HepG2 (cell line): ENCODE data around the gene MEF2A. TPM values are rescaled to one million over a fixed set of nuclear protein-coding genes. Genes with fewer than 3 reads are reported as not detected.

Source experiments
- ATAC-seq: fragments of 200-7000 bp; cut with Tn5 transposase; 3 replicates; pipeline ENCODE4 v1.9.1; 2020; ENCODE audit warnings: mild to moderate bottlenecking, moderate library complexity
- BruUV-seq: library from RNA; stranded (reverse); fragments of 400-500 nt; replicated peaks from 2 replicates; lab custom pipeline; 2021; lab: Mats Ljungman, UMichigan
- CTCF ChIA-PET: fragments of 300-600 bp; formaldehyde crosslinking; extraction: SDS; loops from one replicate; lab custom pipeline; 2021; ENCODE audit warnings: low total read pairs, inconsistent platforms, low intra/inter-chr PET ratio; lab: Yijun Ruan, JAX
- POLR2A ChIA-PET: fragments of 350-600 bp; sonication (Branson Sonifier 250); formaldehyde crosslinking; loops from one replicate; lab custom pipeline; 2020; ENCODE audit warnings: antibody characterized with exemption, inconsistent platforms; lab: Yijun Ruan, JAX
- DNase-seq: peaks from one replicate; pipeline ENCODE4 v3.0.0-alpha.2; 2015; ENCODE audit warnings: low spot score
- FAIRE-seq: peaks from 3 replicates; lab custom pipeline; 2011; peaks lifted over from hg19 to GRCh38; lab: Jason Lieb, UNC
- H2AFZ ChIP-seq: one replicate; pipeline ENCODE4 v1.6.1; 2011; ENCODE audit warnings: low read length, inconsistent platforms
- H3K27ac ChIP-seq: fragments of 300-600 bp; 3 replicates; pipeline ENCODE4 v1.8.0; 2011; ENCODE audit warnings: mixed run types, mild to moderate bottlenecking, mixed read lengths, low read length, inconsistent platforms; ENCODE audit not compliant: insufficient read depth; ENCODE audit errors: extremely low read length
- H3K27me3 ChIP-seq, 2 experiments: fragments of 200-600 bp in 1 of 2; 2 replicates in 1 of 2; 3 replicates in 1 of 2; pipeline versions ENCODE4 v1.6.0 to v1.8.0; 2011; ENCODE audit warnings: low read length in 2 of 2, mild to moderate bottlenecking in 2 of 2, moderate library complexity in 2 of 2, inconsistent platforms in 1 of 2; ENCODE audit not compliant: insufficient read depth in 2 of 2, control insufficient read depth in 1 of 2
- H3K36me3 ChIP-seq, 2 experiments: fragments of 200-600 bp in 1 of 2; replicated peaks in 1 of 2; 2 replicates in 1 of 2; 3 replicates in 1 of 2; pipeline versions ENCODE4 v1.5.1 to v1.8.0; 2011; ENCODE audit warnings: low read length in 2 of 2, inconsistent platforms in 1 of 2; ENCODE audit not compliant: insufficient read depth in 2 of 2, control insufficient read depth in 1 of 2
- H3K4me1 ChIP-seq: 2 replicates; pipeline ENCODE4 v1.5.1; 2012; ENCODE audit warnings: low read length, inconsistent platforms; ENCODE audit not compliant: insufficient read depth
- H3K4me2 ChIP-seq: 2 replicates; pipeline ENCODE4 v1.6.0; 2011; ENCODE audit warnings: low read depth, low read length, inconsistent platforms
- H3K4me3 ChIP-seq, 3 experiments: fragments of 200-600 bp in 1 of 3; sonication (generic), shearing (Covaris generic) in 1 of 3; replicated peaks in 1 of 3; 2 replicates each; pipeline ENCODE4 v1.5.1; 2011 to 2016; ENCODE audit warnings: low read length in 3 of 3, inconsistent platforms in 2 of 3, low read depth in 2 of 3, mild to moderate bottlenecking in 2 of 3, control low read depth in 1 of 3, mixed read lengths in 1 of 3; ENCODE audit not compliant: insufficient read depth in 1 of 3
- H3K79me2 ChIP-seq: one replicate; pipeline ENCODE4 v1.6.1; 2011; ENCODE audit warnings: low read length, inconsistent platforms; ENCODE audit not compliant: insufficient read depth
- H3K9ac ChIP-seq: 2 replicates; pipeline ENCODE4 v1.6.0; 2011; ENCODE audit warnings: mild to moderate bottlenecking, low read depth, low read length, inconsistent platforms; ENCODE audit not compliant: insufficient read depth
- H3K9me3 ChIP-seq: 2 replicates; pipeline ENCODE4 v1.5.1; 2012; ENCODE audit warnings: mild to moderate bottlenecking, low read length
- H4K20me1 ChIP-seq: 2 replicates; pipeline ENCODE4 v1.6.0; 2011; ENCODE audit warnings: inconsistent platforms, mild to moderate bottlenecking, low read length, moderate library complexity; ENCODE audit not compliant: insufficient read depth
- GFI1 ChIP-seq: sonication (generic); formaldehyde crosslinking; IDR thresholded peaks from 2 replicates; pipeline ENCODE4 v1.5.0; 2020; ENCODE audit warnings: missing genetic modification reagents, mild to moderate bottlenecking, borderline replicate concordance
- GTF3A ChIP-seq: sonication (generic); formaldehyde crosslinking; conservative IDR thresholded peaks from 2 replicates; pipeline ENCODE4 v1.4.0; 2020; ENCODE audit warnings: mild to moderate bottlenecking, missing genetic modification reagents
- HES4 ChIP-seq: sonication (generic); formaldehyde crosslinking; IDR thresholded peaks from 2 replicates; pipeline ENCODE4 v1.9.0; 2021; ENCODE audit warnings: mild to moderate bottlenecking, missing genetic modification reagents, borderline replicate concordance
- SNRNP70 ChIP-seq: fragments of 200-400 bp; formaldehyde crosslinking; IDR thresholded peaks from 2 replicates; pipeline ENCODE4 v1.6.1; 2017; ENCODE audit warnings: mild to moderate bottlenecking, low read depth, low read length, moderate library complexity
- ZFP1 ChIP-seq: IDR thresholded peaks from 2 replicates; pipeline ENCODE4 v1.6.1; 2016
- ZNF713 ChIP-seq: sonication (generic); formaldehyde crosslinking; IDR thresholded peaks from 2 replicates; pipeline ENCODE4 v1.4.0; 2020; ENCODE audit warnings: mild to moderate bottlenecking, missing genetic modification reagents
- WGBS: methylation state at CpG from one replicate; pipeline ENCODE4 v1.1.6; 2017; ENCODE audit warnings: low lambda C conversion rate; 5-methylcytosine and 5-hydroxymethylcytosine counted together
- in situ Hi-C: cut with HindIII; loops from 2 replicates; pipeline ENCODE4 v1.10.0; 2017; ENCODE audit warnings: low pct_unique_long_range_greater_than_20kb; ENCODE audit not compliant: extremely low pct_ligation_motif_present
- intact Hi-C: fragments of 100-400 bp; cut with micrococcal nuclease; formaldehyde crosslinking; loops from one replicate; pipeline ENCODE4 v1.10.0; 2022; ENCODE audit not compliant: unreplicated experiment
- polyA plus RNA-seq, 8 experiments: library from polyadenylated mRNA; depleted of rRNA in 3 of 8; stranded (reverse) in 7 of 8; unstranded in 1 of 8; fragments of >200 nt; fragmentation: Illumina TruSeq in 4 of 8; extraction: Trizol in 4 of 8; gene quantifications; 2 replicates each; pipeline versions ENCODE4 v1.2.1 to v1.2.3, GENCODE V29; 2011 to 2016; ENCODE audit warnings: low read depth in 4 of 8, missing spikeins in 1 of 8, mixed read lengths in 1 of 8; ENCODE audit not compliant: insufficient read depth in 1 of 8
- total RNA-seq, 5 experiments: library from RNA; depleted of rRNA; stranded (reverse); fragments of >200 nt; fragmentation: Illumina TruSeq; extraction: Trizol; gene quantifications; 2 replicates each; pipeline ENCODE4 v1.2.3, GENCODE V29; 2016; ENCODE audit warnings: low read depth in 1 of 5

MEF2A gene
- total and polyA plus RNA-seq, 2 of the 13 experiments (the other 11 are each of a cell fraction or from before 2014, with no cell fraction given): 15.2 to 24.4 TPM

GRCh38 chr15:99683000-99683670, 117.4 kb downstream of the MEF2A start:
- no peaks in the 10 kb centered on the region for H3K4me1 ChIP-seq
- ChIA-PET POLR2A (no interaction called here), CTCF (no interaction called here)
- peaks cover 15% of the 10 kb centered on the region for H3K9me3 ChIP-seq
- H3K9ac ChIP-seq: no peak overlapping the region
- no peak for TF ChIP-seq HES4 (CRISPR knock-in tag)
- no peak for TF ChIP-seq ZNF713
- TF ChIP-seq GTF3A: no peak
- TF ChIP-seq SNRNP70: no peak
- TF ChIP-seq, all 625 proteins: peak for 0
- intact Hi-C loops (no loop called here), in situ Hi-C loops (no loop called here)
- Histone ChIP-seq H3K27ac (no peak overlapping the region), H4K20me1 (no peaks in the 10 kb centered on the region), H2AFZ (no peak overlapping the region), H3K27me3 (no peaks in the 10 kb centered on the region), H3K79me2 (no peaks in the 10 kb centered on the region), H3K4me2 (no peak overlapping the region), H3K36me3 (peaks cover 5 to 7% of the 10 kb centered on the region in 2 experiments; a peak in 2 of 5 replicates), H3K4me3 (no peak overlapping the region)
- no peak for FAIRE-seq
- no peak for DNase-seq
- no TSS peak for BruUV-seq
- 96% methylated on average over 9 of the region's 9 CpGs for WGBS
- ATAC-seq: no peak

- Histone ChIP-seq H3K9me3 (peaks cover 15% of the 10 kb centered on the region), H3K4me3 (no peak overlapping the region), H3K79me2 (no peaks in the 10 kb centered on the region), H4K20me1 (no peaks in the 10 kb centered on the region), H3K27ac (no peak overlapping the region), H3K9ac (no peak overlapping the region), H3K27me3 (no peaks in the 10 kb centered on the region), H3K4me1 (no peaks in the 10 kb centered on the region), H2AFZ (no peak overlapping the region), H3K36me3 (peaks cover 2 to 5% of the 10 kb centered on the region in 2 experiments), H3K4me2 (no peak overlapping the region)
- in situ Hi-C loops (no loop called here), intact Hi-C loops (no loop called here)
- BruUV-seq: no TSS peak
- ATAC-seq (no peak), DNase-seq (no peak), FAIRE-seq (no peak)
- ChIA-PET POLR2A (no interaction called here), CTCF (no interaction called here)
- TF ChIP-seq ZFP1 (CRISPR knock-in tag) (peak; percentile 80; the same call in 1 of the 2 replicates), GFI1 (CRISPR knock-in tag) (no peak)
- 100% methylated on average over 1 of the region's 1 CpG for WGBS
Observed at GRCh38 chr15:99686290-99686689, 120.5 kb downstream of the MEF2A start.
